Prostate gland (tissue), 2 donors: ENCODE data around the gene FLOT2.

ENCODE experiments used
- CTCF ChIP-seq, 4 experiments: fragments of 200-600 bp in 2 of 4; fragments of 450-650 bp in 2 of 4; sonication (generic) in 2 of 4; IDR thresholded peaks; 1 replicate in 3 of 4; 2 replicates in 1 of 4; pipeline ENCODE4 v1.5.1; 2016 to 2019; ENCODE audit warnings: antibody characterized with exemption in 4 of 4, mild to moderate bottlenecking in 2 of 4, moderate library complexity in 2 of 4
- POLR2A ChIP-seq: fragments of 450-650 bp; IDR thresholded peaks from one replicate; pipeline ENCODE4 v1.6.1; 2016; ENCODE audit warnings: antibody characterized with exemption, mild to moderate bottlenecking

GRCh38 chr17:28918295-28918694 lies 20.8 kb upstream of the FLOT2 start:
- TF ChIP-seq POLR2A, result no peak
- no peak for TF ChIP-seq CTCF (IDR thresholded peaks at IDR 0.05)
